HG02763 (cell line): Measurements from ENCODE around the gene KRR1.
"Not testable (repeated sequence)": the region's sequence is repeated elsewhere in the genome, so short reads cannot be mapped to it uniquely, and the experiment has no call there.

Experiments used
- ATAC-seq: cut with Tn5 transposase; IDR thresholded peaks from one replicate; pipeline ENCODE4 v1.9.1; 2021; ENCODE audit warnings: mild to moderate bottlenecking, moderate library complexity; ENCODE audit not compliant: unreplicated experiment

KRR1 gene

GRCh38 chr12:75526655-75527511 lies 15.5 kb upstream of the KRR1 start:
- peak; percentile 91 for ATAC-seq

DNA sequence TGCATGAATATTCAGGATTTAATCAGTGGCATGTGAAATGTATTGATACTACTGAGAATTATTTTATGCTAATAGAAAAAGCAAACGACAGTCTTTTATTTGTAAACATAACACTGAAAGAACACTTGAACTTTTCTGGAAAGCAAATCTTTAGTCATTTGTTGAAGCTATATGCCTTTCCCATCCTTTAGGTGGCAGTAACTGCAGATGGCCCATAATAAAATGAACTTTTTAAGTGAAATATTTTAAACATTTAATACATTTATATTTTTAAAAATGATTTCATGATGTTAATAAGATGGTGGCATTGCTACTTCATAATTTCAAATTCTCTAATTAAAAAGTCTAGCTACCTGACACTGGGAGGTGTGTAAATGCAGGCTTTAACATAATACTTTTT lies 13.9 kb upstream of the KRR1 start:
- ATAC-seq: no peak

- not testable (repeated sequence) for ATAC-seq
These were observed 10.7 kb upstream of the KRR1 start for GRCh38 chr12:75522124-75522523.

GRCh38 chr12:75521224-75521623 lies 9.8 kb upstream of the KRR1 start:
- not testable (repeated sequence) for ATAC-seq

DNA sequence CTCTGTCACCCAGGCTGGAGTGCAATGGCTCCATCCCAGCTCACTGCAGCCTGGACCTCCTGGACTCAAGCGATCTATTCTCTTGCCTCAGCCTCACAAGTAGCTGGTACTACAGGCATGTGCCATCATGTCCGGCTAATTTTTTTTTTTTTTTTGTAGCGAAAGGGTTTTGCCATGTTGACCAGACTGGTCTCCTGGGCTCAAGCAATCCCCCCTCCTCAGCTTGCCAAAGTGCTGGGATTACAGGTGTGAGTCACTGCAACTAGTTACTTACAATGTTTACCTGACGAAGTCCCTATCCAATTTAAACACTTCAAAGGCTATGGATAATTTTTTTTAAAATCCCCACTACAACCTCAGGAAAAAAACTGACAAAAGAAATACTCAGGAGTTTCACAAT lies 1.8 kb downstream of the KRR1 start:
- ATAC-seq: no peak

- no peak for ATAC-seq
These were observed 3.2 kb downstream of the KRR1 start for GRCh38 chr12:75508159-75508558.

DNA sequence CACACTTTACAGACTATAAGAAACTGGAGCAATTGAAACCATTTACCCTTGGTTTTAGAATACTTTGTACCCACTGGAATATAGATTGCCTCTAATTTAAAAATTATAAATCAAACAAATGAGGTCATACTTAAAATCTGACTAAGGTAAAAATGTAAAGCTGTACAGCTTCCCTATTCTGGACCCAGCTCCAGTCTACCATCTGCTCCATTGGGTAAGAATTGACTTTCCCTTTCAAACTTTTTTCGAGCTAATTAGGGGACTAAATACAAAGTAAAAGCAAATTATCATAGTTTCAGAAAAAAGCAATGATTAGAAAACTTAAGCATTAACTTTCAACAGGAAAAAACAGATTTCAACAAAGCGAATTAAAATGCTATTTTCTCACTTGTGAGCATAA lies 4.3 kb downstream of the KRR1 start:
- no peak for ATAC-seq

DNA sequence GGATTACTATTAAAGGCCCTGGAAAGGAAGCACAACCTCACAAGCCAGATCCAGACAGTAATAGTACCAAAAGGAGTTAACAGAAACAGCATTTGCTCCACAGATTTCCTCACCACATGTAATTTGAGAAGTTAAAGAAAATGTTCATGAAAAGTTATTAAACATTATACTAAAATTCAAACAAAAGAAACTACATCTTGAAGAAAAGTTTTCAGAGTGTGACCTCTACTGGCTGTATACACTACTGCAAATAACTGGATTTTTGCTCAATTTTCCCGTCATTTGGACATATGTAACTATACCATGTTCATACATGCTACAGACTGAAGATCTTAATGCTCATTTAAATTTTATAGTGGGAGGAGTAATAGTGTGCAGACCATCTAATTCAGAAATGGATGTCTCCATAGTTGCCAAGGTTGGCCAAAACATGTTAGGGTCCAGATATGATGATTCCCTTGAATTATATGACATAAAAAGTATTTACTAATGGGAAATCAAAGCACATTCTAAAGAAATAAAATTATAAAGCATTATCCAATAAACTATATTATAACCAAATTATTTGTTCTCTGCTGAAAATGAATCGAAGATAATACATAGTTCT lies 5.6 kb downstream of the KRR1 start:
- no peak for ATAC-seq

GRCh38 chr12:75503866-75504265 lies 7.5 kb downstream of the KRR1 start:
- ATAC-seq: no peak

DNA sequence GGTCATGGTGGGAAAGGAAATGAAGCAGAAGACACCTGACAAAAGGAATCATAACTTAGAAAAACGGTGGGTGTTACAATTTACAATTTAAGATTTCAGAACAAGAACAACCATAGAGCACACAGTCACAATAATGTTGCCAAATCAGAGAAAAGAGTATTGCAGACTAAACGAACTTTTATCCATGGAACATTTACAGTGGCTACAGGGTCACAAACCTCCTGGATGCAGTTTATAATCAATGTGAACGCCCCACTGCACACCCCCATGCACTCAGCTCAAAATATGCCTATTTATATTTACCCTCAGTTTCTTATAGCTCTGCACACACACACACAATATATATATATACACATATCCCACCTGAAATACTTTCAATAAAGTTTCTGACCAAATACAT lies 8.0 kb downstream of the KRR1 start:
- no peak for ATAC-seq

DNA sequence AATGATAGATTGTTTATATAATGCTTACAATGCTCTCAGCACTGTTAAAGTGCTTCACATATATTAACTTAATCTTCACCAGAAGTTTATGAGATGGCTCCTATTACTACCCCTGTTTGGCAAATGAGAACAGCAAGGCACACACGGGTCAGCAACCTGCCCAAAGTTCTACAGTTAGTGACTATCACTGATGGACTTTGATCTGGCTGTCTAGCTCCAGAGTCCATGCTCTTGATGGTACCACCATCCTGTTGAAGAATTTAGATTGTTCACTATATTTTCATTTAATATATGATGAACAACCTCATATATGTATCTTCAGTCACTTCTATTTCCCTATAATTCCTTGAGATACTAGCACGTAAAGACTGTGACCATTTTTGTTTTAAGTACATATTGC lies 20.2 kb downstream of the KRR1 start:
- ATAC-seq: no peak

DNA sequence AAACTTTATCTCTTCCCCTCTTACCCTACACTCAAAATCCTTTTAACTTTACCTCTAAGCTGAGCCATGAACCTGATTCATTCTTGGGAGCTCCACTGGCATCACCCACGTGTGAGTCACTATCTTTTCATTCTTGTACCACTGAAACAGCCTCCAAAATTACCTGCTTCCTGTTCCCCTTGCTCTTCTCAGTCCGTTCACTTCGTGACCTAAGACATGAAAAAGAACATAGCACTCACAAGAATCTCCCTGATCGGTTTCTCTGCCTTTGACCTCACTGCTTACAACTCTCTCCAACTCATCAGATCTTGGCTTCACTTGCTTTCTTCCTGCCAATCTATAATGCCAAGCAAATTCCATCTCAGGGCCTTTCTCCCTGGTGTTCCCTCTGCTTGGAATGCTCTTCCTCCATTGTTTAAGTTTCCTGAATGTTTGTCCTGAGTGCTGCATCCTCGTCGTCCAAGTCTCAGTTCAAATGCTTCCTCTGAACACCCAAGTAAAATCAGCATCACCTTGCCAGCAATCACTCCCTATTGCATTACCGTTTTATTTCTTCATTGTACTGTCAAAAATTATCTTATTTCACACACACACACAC lies 21.7 kb downstream of the KRR1 start:
- ATAC-seq: no peak

DNA sequence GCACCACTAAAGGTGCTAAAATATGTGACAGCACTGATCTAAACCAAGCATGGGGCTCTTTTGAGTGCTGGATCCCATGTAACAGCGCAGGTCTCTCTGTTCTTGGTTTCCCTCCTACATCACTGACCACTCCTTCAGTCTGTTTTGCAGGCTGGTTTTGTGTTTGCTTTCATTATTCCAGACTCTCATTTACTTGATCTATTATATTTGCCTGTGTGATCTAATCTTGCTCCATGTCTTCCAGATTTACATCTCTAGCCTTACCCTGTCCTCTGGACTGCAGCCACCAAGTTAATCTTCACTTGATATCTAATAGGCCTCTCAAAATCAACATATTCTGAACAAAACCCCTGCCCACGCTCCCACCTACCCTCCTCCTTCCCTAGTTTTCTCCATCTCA lies 22.2 kb downstream of the KRR1 start:
- ATAC-seq: no peak

DNA sequence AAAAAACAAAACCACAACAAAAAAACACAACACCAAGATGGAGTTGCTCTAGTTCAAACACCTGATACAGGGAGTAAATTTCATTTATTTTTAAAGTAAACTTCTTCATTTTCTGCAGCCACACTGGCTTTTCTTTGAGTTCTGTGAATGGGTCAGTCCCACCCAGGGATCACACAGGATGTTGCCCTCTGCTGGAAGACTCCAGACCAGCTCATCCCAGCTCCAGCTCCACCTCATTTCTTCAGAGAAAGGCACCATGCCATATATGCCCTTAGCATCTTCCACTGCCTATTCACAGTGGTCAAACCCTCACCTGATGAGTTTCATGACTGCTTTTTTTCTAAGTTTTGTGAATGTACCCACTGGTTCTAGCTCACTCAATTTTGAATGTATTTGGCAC lies 22.9 kb downstream of the KRR1 start:
- peak; percentile 38 for ATAC-seq

DNA sequence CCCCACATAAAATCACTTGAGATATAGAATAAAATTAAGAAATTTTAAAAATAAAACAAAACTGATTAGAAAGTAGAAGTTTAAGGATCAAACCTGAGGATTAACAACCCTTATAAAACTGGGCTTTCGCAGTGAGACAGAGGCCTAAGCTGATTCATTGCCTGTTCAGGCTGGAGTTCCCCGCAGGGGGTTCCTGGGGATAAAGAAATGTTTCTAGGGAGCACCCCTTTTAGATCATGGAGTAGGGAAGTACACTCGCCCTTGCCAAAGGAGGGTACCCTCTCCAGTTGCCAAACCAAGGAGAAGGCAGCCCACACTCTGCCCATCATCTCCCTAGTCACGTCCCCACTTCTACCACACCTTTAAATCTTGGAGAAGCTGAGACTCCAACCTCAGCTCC lies 24.1 kb downstream of the KRR1 start:
- ATAC-seq: no peak

DNA sequence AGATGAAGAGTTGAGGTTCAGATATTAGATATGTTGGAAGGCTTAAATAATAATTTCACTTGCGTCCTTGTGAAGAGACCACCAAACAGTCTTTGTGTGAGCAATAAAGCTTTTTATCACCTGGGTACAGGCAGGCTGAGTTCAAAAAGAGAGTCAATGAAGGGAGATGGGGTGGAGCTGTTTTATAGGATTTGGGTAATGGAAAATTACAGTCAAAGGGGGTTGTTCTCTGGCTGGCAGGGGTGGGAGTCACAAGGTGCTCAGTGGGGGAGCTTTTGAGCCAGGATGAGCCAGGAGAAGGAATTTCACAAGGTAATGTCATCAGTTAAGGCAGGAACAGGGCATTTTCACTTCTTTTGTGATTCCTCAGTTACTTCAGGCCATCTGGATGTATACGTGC lies 27.0 kb downstream of the KRR1 start:
- ATAC-seq: not testable (repeated sequence)

DNA sequence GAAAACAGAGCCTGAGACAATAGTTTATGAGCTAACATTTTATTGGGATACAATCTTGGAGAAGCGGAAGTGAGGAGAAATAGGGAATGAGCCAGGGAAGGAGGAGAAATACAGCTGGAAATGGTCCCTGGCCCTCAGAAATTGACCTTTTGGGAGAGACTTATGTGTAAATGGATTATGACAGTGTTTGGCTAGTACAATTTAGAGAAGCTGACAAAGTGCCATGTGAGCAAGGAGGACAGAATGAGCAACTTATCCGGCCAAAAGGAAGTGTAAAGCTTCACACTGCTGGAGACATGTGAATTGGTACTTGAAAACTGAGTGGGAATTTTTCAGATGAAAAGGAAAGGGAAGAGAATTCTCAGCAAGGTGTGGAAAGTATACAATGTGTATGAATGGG lies 28.0 kb downstream of the KRR1 start:
- no peak for ATAC-seq

- ATAC-seq: no peak
These were observed 28.8 kb downstream of the KRR1 start for GRCh38 chr12:75482646-75483045.

GRCh38 chr12:75481774-75482173 lies 29.6 kb downstream of the KRR1 start:
- no peak for ATAC-seq

DNA sequence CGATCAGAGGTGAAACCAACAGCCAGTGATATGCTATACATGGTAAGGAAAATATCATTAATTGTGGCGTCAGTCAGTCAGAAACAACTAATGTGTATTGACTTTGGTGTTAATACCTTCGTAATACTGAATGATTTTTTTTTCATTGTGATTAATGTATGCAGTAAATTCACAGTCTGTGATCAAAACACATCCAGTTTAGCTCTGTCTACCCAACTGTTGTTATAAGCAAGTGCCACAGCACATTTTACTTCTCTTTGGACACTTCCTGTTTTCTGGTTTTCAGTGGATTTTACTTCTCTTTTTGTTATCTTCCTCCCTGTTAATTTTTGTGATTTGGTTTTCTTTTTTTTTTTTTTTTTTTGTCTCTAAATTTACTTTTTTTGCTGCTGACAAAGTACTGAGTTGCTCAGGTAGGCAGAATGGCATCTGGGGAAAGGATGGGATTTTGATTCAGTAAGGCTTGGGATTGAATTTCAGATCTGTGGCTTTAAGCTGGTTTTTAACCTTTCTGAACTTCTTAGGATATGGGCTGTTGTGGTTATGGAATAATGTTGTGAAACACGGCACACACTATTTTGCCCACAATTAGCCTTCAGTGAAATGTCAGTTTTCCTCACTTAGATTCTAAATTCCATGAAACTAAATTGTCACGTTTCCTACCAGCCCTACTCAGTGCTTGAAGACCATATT lies 30.2 kb downstream of the KRR1 start:
- ATAC-seq: peak; percentile 6

- peak; percentile 92 for ATAC-seq
These were observed 30.9 kb downstream of the KRR1 start, which contains the start of gene GLIPR1 for GRCh38 chr12:75480469-75480949. Gene GLIPR1 (plus strand): TSS chr12:75480755. CDS start chr12:75480881, 126 bp downstream.
